ENCODE results near the gene TPM1. TPM values are rescaled to one million over a fixed set of nuclear protein-coding genes. Genes with fewer than 3 reads are reported as not detected.

TPM1 gene
- total and polyA plus RNA-seq, 2 donors = 22.9 to 145 TPM

DNA sequence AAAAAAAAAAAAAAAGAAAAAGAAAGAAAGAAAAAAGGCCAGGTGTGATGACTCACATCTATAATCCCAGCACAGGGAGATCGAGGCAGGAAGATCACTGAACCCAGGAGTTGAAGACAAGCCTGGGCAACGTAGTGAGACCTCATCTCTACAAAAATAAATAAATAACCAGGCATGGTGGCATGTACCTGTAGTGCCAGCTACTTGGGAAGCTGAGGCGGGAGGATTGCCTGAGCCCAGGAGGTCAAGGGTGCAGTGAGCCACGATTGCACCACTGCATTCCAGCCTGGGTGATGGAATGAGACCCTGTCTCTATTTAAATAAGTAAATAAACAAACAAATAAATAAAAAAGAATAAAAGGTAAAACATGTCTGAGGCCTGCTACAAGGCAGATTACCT, 39.8 kb downstream of the TPM1 start:
- no peaks in the 10 kb centered on the region for H3K9me3 ChIP-seq (ENCODE audit: control insufficient read depth in 2 of 2, insufficient read depth in 1 of 2, low read length in 1 of 2)
- H3K4me1 ChIP-seq (ENCODE audit: control insufficient read depth in 2 of 2, insufficient read depth in 2 of 2, low read length in 2 of 2) = no peaks in the 10 kb centered on the region
- H3K27me3 ChIP-seq (ENCODE audit: control insufficient read depth in 2 of 2, insufficient read depth in 1 of 2, low read length in 1 of 2) = no peaks in the 10 kb centered on the region
- no peaks in the 10 kb centered on the region for H3K36me3 ChIP-seq (ENCODE audit: control insufficient read depth in 2 of 2, insufficient read depth in 2 of 2, low read length in 1 of 2)
- no peak overlapping the region for H3K4me3 ChIP-seq (ENCODE audit: low read length in 2 of 2)
- H3K27ac ChIP-seq (ENCODE audit: low read depth in 1 of 2, low read length in 1 of 2) = no peak overlapping the region
- DNase-seq (ENCODE audit: low read depth in 6 of 9, low spot score in 9 of 9) = no peak
- 89% methylated on average over 4 of the region's 4 CpGs for WGBS

DNA sequence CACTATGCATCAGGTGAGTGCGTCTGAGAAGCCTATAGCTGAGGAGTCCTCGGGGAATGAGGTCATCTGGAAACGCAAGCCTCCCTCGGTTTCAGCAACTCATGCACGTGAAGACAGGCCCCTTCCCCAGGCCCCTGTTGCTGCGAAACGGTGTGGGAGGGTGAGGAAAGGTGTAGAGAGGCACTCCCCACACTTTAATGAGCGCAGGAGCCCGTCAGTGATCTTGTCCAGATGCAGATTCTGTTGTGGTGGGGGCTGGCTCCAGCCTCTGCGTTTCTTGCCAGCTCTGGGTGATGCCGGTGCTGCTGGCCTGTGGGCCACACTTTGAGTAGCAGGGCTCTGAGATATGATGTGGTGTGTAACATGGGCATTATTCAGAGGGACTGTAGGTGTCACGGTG, 40.5 kb downstream of the TPM1 start:
- Histone ChIP-seq H3K4me1 (ENCODE audit: control insufficient read depth in 2 of 2, insufficient read depth in 2 of 2, low read length in 2 of 2) (no peaks in the 10 kb centered on the region), H3K36me3 (ENCODE audit: control insufficient read depth in 2 of 2, insufficient read depth in 2 of 2, low read length in 1 of 2) (no peaks in the 10 kb centered on the region), H3K4me3 (ENCODE audit: low read length in 2 of 2) (no peak overlapping the region), H3K27ac (ENCODE audit: low read depth in 1 of 2, low read length in 1 of 2) (no peak overlapping the region), H3K9me3 (ENCODE audit: control insufficient read depth in 2 of 2, insufficient read depth in 1 of 2, low read length in 1 of 2) (no peaks in the 10 kb centered on the region), H3K27me3 (ENCODE audit: control insufficient read depth in 2 of 2, insufficient read depth in 1 of 2, low read length in 1 of 2) (no peaks in the 10 kb centered on the region)
- WGBS = 94% methylated on average over 12 of the region's 12 CpGs
- no peak for DNase-seq (ENCODE audit: low read depth in 6 of 9, low spot score in 9 of 9)

DNA sequence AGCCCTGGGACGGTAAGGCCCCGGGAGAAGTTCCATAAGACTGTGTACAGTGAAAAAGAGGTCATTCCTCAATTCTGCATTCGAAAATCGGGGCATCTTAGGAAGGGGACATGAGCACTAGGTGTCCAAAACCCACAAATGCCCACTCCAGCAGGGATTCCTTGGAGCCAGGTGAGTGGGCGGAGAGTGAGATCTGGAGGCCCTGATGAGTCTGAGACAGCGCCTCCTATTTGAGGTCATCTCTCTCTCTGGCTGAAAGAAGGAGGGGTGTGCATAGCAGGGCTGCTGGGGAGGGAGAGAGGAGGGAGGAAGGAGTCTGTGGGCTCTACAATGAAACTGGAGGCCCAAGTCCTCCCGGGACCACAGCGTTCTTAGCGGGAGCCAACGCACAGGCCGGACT, 41.0 kb downstream of the TPM1 start:
- Histone ChIP-seq H3K36me3 (ENCODE audit: control insufficient read depth in 2 of 2, insufficient read depth in 2 of 2, low read length in 1 of 2) (no peaks in the 10 kb centered on the region), H3K4me3 (ENCODE audit: low read length in 2 of 2) (no peak overlapping the region), H3K27me3 (ENCODE audit: control insufficient read depth in 2 of 2, insufficient read depth in 1 of 2, low read length in 1 of 2) (no peaks in the 10 kb centered on the region), H3K4me1 (ENCODE audit: control insufficient read depth in 2 of 2, insufficient read depth in 2 of 2, low read length in 2 of 2) (no peaks in the 10 kb centered on the region), H3K9me3 (ENCODE audit: control insufficient read depth in 2 of 2, insufficient read depth in 1 of 2, low read length in 1 of 2) (no peaks in the 10 kb centered on the region), H3K27ac (ENCODE audit: low read depth in 1 of 2, low read length in 1 of 2) (no peak overlapping the region)
- 97% methylated on average over 11 of the region's 11 CpGs for WGBS
- DNase-seq (ENCODE audit: low read depth in 6 of 9, low spot score in 9 of 9) = no peak

DNA sequence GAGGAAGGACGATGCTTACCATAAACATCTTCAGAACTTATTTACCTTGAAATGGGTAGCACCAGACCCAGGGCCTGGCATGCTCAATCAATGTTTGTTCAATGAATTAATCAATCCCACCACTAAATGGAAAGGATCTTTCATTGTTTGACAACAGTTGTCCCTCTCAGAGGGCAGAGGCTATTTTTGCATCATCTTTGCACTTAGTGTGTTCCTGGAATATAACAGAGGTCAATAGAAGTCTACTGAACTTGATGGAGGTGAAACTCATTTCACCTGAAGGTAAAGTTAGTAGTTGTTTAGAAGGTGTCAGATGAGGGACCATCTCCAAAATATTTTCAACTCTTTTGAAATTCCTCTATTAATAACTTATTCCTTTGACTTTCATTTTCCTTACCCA, 42.3 kb downstream of the TPM1 start:
- no peaks in the 10 kb centered on the region for H3K36me3 ChIP-seq (ENCODE audit: control insufficient read depth in 2 of 2, insufficient read depth in 2 of 2, low read length in 1 of 2)
- H3K4me1 ChIP-seq (ENCODE audit: control insufficient read depth in 2 of 2, insufficient read depth in 2 of 2, low read length in 2 of 2) = peaks cover 0 to 2% of the 10 kb centered on the region in 2 donors
- 98% methylated on average over 1 of the region's 1 CpG for WGBS
- H3K27me3 ChIP-seq (ENCODE audit: control insufficient read depth in 2 of 2, insufficient read depth in 1 of 2, low read length in 1 of 2) = no peaks in the 10 kb centered on the region
- no peaks in the 10 kb centered on the region for H3K9me3 ChIP-seq (ENCODE audit: control insufficient read depth in 2 of 2, insufficient read depth in 1 of 2, low read length in 1 of 2)
- H3K27ac ChIP-seq (ENCODE audit: low read depth in 1 of 2, low read length in 1 of 2) = no peak overlapping the region
- no peak overlapping the region for H3K4me3 ChIP-seq (ENCODE audit: low read length in 2 of 2)
- DNase-seq (ENCODE audit: low read depth in 6 of 9, low spot score in 9 of 9) = no peak

DNA sequence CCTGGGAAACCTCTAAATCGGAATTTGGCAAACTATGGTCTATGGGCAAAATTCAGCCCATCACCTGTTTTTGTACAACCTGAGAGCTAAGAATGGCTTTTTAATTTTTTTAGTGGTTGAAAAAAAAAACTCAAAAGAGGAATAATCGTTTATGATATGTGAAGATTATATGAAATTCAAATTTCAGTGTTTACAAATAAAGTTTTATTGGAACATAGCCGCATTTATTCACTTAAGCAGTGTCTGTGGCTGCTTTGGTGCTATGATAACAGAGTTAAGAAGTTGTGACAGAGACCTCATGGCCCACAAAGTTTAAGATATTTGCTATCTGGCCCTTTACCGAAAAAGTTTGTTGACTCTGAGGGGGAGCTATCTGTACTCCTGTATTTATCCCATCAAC, 42.7 kb downstream of the TPM1 start:
- no peaks in the 10 kb centered on the region for H3K27me3 ChIP-seq (ENCODE audit: control insufficient read depth in 2 of 2, insufficient read depth in 1 of 2, low read length in 1 of 2)
- DNase-seq (ENCODE audit: low read depth in 6 of 9, low spot score in 9 of 9) = no peak
- H3K4me3 ChIP-seq (ENCODE audit: low read length in 2 of 2) = no peak overlapping the region
- no peaks in the 10 kb centered on the region for H3K9me3 ChIP-seq (ENCODE audit: control insufficient read depth in 2 of 2, insufficient read depth in 1 of 2, low read length in 1 of 2)
- no peak overlapping the region for H3K27ac ChIP-seq (ENCODE audit: low read depth in 1 of 2, low read length in 1 of 2)
- WGBS = 98% methylated on average over 4 of the region's 4 CpGs
- H3K36me3 ChIP-seq (ENCODE audit: control insufficient read depth in 2 of 2, insufficient read depth in 2 of 2, low read length in 1 of 2) = no peaks in the 10 kb centered on the region
- H3K4me1 ChIP-seq (ENCODE audit: control insufficient read depth in 2 of 2, insufficient read depth in 2 of 2, low read length in 2 of 2) = peaks cover 0 to 2% of the 10 kb centered on the region in 2 donors

DNA sequence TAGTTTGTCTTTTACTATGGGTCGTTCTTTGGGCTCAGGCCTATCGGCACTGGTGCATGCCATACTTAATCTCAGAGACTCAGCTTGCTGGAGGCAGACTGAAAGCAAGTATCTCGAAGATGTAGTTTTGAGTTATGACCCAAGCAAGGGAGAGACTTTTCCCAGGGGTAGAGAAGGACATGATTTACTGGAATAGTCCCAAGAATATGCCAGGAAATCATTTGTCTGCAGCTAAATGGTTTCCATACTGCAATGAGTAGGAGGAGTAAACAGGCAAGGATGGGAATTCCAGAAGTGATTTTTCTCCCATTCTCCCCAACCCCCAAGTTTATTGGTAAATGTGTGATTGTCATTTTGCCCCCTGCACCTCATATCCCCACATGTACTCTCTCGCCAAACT, 43.7 kb downstream of the TPM1 start:
- Histone ChIP-seq H3K27ac (ENCODE audit: low read depth in 1 of 2, low read length in 1 of 2) (no peak overlapping the region), H3K9me3 (ENCODE audit: control insufficient read depth in 2 of 2, insufficient read depth in 1 of 2, low read length in 1 of 2) (no peaks in the 10 kb centered on the region), H3K4me1 (ENCODE audit: control insufficient read depth in 2 of 2, insufficient read depth in 2 of 2, low read length in 2 of 2) (peaks cover 0 to 2% of the 10 kb centered on the region in 2 donors), H3K36me3 (ENCODE audit: control insufficient read depth in 2 of 2, insufficient read depth in 2 of 2, low read length in 1 of 2) (no peaks in the 10 kb centered on the region), H3K27me3 (ENCODE audit: control insufficient read depth in 2 of 2, insufficient read depth in 1 of 2, low read length in 1 of 2) (peaks cover 0 to 3% of the 10 kb centered on the region in 2 donors), H3K4me3 (ENCODE audit: low read length in 2 of 2) (no peak overlapping the region)
- 93% methylated on average over 4 of the region's 4 CpGs for WGBS
- no peak for DNase-seq (ENCODE audit: low read depth in 6 of 9, low spot score in 9 of 9)

DNA sequence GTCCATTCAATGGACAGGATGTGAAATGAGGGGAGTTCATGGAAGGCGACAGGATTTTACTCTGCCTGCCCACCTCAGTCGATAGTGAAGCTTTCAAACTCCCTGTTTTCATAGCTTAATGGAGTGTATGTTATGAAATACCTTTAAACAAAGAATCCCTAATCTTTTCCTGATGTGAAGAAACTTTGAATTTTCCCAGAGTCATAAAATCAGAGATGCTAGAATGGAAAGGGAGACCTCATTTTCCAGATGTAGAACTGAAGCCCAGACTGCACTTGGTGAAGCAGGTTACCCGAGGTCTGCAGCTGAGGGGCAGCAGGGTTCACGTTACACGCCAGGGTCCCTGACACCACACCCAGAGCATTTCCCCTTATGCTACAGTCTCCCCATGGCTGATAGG, 44.4 kb downstream of the TPM1 start:
- H3K9me3 ChIP-seq (ENCODE audit: control insufficient read depth in 2 of 2, insufficient read depth in 1 of 2, low read length in 1 of 2) = no peaks in the 10 kb centered on the region
- peaks cover 0 to 3% of the 10 kb centered on the region in 2 donors for H3K27me3 ChIP-seq (ENCODE audit: control insufficient read depth in 2 of 2, insufficient read depth in 1 of 2, low read length in 1 of 2)
- 89% methylated on average over 5 of the region's 5 CpGs for WGBS
- H3K4me3 ChIP-seq (ENCODE audit: low read length in 2 of 2) = no peak overlapping the region
- peaks cover 0 to 2% of the 10 kb centered on the region in 2 donors for H3K4me1 ChIP-seq (ENCODE audit: control insufficient read depth in 2 of 2, insufficient read depth in 2 of 2, low read length in 2 of 2)
- DNase-seq (ENCODE audit: low read depth in 6 of 9, low spot score in 9 of 9) = no peak
- H3K27ac ChIP-seq (ENCODE audit: low read depth in 1 of 2, low read length in 1 of 2) = no peak overlapping the region
- no peaks in the 10 kb centered on the region for H3K36me3 ChIP-seq (ENCODE audit: control insufficient read depth in 2 of 2, insufficient read depth in 2 of 2, low read length in 1 of 2)

DNA sequence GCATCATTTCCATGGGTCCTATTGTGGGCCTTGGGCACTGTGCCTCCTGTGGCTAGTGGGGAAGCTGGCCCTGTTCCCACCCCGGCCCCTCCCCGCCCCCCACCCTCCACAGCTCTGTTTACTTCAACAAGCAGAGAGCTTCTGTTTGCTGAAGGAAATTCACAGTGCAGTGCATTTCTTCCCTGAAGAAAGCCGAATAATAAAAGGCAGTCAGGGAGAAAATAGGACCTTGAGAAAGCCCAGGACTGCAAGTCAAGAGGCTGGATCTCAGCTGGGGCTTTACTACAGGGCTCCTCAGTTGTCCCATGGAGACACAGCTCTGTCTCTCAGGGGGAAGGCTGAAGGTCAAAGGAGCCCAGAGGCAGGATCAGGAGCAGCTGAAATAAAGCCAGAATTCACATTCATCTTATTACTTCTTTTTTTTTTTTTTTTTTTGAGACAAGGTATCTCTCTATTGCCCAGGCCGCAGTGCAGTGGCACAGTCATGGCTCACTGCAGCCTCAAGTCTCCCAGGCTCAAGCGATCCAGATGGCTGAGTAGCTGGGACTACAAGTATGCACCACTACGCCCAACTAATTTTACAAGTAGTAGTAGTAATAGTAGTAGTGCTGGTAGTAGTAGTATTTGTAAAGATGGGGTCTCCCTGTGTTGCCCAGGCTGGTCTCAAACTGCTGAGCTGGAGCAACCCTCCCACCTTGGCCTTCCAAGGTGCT, 46.1 kb downstream of the TPM1 start:
- peaks cover 0 to 3% of the 10 kb centered on the region in 2 donors for H3K27me3 ChIP-seq (ENCODE audit: control insufficient read depth in 2 of 2, insufficient read depth in 1 of 2, low read length in 1 of 2)
- H3K4me1 ChIP-seq (ENCODE audit: control insufficient read depth in 2 of 2, insufficient read depth in 2 of 2, low read length in 2 of 2) = peaks cover 0 to 2% of the 10 kb centered on the region in 2 donors
- H3K36me3 ChIP-seq (ENCODE audit: control insufficient read depth in 2 of 2, insufficient read depth in 2 of 2, low read length in 1 of 2) = no peaks in the 10 kb centered on the region
- H3K27ac ChIP-seq (ENCODE audit: low read depth in 1 of 2, low read length in 1 of 2) = no peak overlapping the region
- 86% methylated on average over 6 of the region's 6 CpGs for WGBS
- no peak overlapping the region for H3K4me3 ChIP-seq (ENCODE audit: low read length in 2 of 2)
- no peaks in the 10 kb centered on the region for H3K9me3 ChIP-seq (ENCODE audit: control insufficient read depth in 2 of 2, insufficient read depth in 1 of 2, low read length in 1 of 2)
- no peak for DNase-seq (ENCODE audit: low read depth in 6 of 9, low spot score in 9 of 9)

DNA sequence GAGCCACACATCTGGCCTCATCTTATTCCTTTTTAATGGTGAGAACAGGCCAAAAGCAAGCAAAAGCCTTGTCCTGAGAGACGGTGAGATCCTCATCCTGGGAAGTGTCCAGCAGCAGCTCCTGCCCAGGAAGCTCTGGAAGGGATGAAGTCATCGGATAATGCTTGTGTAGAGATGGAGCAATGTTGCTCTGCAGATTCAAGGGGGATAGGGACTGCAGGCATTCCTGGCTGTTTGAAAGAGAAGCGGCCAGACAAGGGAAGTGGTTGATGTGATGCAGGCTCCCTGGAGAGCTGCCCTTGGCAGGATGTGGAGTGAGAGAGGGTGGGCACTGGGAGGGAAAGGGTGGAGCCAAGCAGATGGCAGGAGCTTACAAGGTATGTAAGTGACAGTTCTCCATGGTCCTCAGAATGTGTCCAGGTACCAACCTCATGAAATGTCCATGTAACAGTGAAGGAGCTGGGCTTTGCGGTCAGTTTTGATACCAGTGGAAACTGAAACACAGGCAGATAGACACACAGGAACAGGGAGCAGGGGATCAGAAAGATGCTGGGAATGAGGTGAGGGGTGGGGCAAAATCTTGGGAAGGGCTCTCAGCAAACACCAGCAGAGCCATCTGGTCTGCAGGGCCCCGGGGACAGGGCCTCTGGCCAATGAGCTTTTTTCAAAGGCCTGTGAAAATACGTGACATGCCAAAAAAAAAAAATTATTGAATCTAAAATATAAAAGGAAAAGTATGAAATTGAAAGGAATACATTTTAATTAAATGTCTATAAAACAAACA, 46.9 kb downstream of the TPM1 start:
- no peaks in the 10 kb centered on the region for H3K36me3 ChIP-seq (ENCODE audit: control insufficient read depth in 2 of 2, insufficient read depth in 2 of 2, low read length in 1 of 2)
- DNase-seq (ENCODE audit: low read depth in 6 of 9, low spot score in 9 of 9) = no peak
- H3K4me3 ChIP-seq (ENCODE audit: low read length in 2 of 2) = no peak overlapping the region
- peaks cover 0 to 2% of the 10 kb centered on the region in 2 donors for H3K4me1 ChIP-seq (ENCODE audit: control insufficient read depth in 2 of 2, insufficient read depth in 2 of 2, low read length in 2 of 2)
- H3K27ac ChIP-seq (ENCODE audit: low read depth in 1 of 2, low read length in 1 of 2) = no peak overlapping the region
- H3K27me3 ChIP-seq (ENCODE audit: control insufficient read depth in 2 of 2, insufficient read depth in 1 of 2, low read length in 1 of 2) = peaks cover 0 to 3% of the 10 kb centered on the region in 2 donors
- no peaks in the 10 kb centered on the region for H3K9me3 ChIP-seq (ENCODE audit: control insufficient read depth in 2 of 2, insufficient read depth in 1 of 2, low read length in 1 of 2)
- WGBS = 88% methylated on average over 6 of the region's 6 CpGs
